ENCODE results near the gene CEP57. TPM values are rescaled to one million over a fixed set of nuclear protein-coding genes. Genes with fewer than 3 reads are reported as not detected.
A peak's percentile ranks its signal among the peaks of the same experiment; 100 is the strongest.

The CEP57 gene
- polyA plus RNA-seq (2013, experiment 1 of 2), result 56.9 TPM
- polyA plus RNA-seq (2013, experiment 2 of 2), result 70.4 TPM

DNA sequence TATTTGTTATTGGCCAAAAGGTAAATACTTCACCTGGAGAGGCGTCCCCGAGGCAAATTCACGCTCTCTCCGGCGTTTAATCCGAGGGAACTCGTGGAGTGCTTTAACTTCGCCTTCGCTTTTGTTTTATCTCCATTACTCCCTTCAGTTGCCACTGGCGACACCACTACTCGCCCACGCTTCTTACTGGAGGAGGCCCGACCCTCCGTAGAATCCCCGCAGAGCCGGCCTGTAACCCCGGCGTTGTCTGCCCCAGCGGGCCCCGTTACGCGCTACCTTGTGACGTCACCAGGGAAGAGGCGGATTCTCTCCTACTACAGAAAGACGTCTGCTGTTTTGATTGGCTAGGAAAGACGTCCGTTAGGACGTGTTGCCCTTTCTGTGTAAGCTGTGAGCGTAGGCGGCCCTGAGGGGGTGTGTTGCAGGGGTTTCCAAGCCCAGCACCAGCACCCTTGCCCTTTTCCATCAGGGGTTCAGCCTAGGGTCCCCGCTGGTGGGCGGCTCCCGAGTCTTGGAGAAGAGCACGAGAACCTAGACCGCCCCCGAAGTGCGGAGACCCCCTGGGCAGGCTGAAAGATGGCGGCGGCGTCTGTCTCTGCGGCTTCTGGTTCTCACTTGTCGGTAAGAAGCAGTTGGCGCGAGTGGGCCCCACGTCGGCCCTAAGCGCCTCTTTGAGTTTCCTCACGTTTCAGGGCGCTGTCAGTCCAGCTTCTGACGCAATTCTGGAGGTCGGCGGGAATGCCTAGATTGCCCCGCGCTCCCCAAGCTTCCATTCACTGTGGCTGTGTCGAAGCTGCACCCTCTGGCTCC, at the start of gene CEP57:
Gene CEP57, plus strand, starts transcription at position 376 of the 810 bp plus-strand sequence. Its CDS starts 201 bp downstream, at position 577.
- WGBS, 2 experiments (ENCODE audit: insufficient coverage in 2 of 2), result 0% methylated on average over 45 to 50 of the region's 55 CpGs
- Histone ChIP-seq H3K4me1 (ENCODE audit: control insufficient read depth, insufficient read depth, low read length, poor library complexity, severe bottlenecking) (no peaks in the 10 kb centered on the region), H3K4me3 (ENCODE audit: extremely low read depth, insufficient read depth, low read length, poor library complexity, severe bottlenecking) (peak within 1 kb of the TSS; percentile 98), H3K9me3 (ENCODE audit: control insufficient read depth, low read length) (no peaks in the 10 kb centered on the region), H3K27ac (ENCODE audit: low read depth, low read length, severe bottlenecking) (peak within 1 kb of the TSS; percentile 99), H3K36me3 (ENCODE audit: control insufficient read depth, insufficient read depth, low read length) (peaks cover 21% of the 10 kb centered on the region)

GRCh38 chr11:95750101-95750500, 40.2 kb upstream of the CEP57 start:
- no CpG with 5 or more reads among the region's 1 CpG for WGBS, 2 experiments (ENCODE audit: insufficient coverage in 2 of 2)
- no peaks in the 10 kb centered on the region for H3K36me3 ChIP-seq (ENCODE audit: control insufficient read depth, insufficient read depth, low read length)

DNA sequence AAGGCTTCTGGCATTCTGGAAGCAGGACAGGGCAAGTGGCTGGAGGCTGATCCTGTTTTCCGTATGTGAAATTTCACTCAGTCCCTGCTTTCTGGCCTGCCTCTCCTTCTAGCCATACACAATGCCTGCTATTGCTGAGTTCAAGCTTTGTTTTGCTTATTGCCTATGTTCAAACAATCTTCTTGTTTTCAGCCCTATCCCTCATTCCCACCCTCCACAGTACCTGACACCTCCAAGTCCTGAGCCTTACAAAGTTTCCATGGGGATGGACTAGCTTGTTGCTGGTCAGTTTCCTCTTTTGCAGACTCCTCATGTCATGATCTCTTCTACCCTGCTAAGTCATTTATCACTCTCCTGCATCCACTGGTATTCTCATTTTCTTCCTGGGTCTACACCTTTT, 38.8 kb upstream of the CEP57 start:
- 100% methylated on average over 1 of the region's 1 CpG for WGBS, 2 experiments (ENCODE audit: insufficient coverage in 2 of 2)
- H3K9me3 ChIP-seq (ENCODE audit: control insufficient read depth, low read length), result no peaks in the 10 kb centered on the region
- no peaks in the 10 kb centered on the region for H3K36me3 ChIP-seq (ENCODE audit: control insufficient read depth, insufficient read depth, low read length)

More at GRCh38 chr11:95750101-95750500, 40.2 kb upstream of the CEP57 start:
- no peak overlapping the region for H3K4me3 ChIP-seq (ENCODE audit: extremely low read depth, insufficient read depth, low read length, poor library complexity, severe bottlenecking)
- no peaks in the 10 kb centered on the region for H3K4me1 ChIP-seq (ENCODE audit: control insufficient read depth, insufficient read depth, low read length, poor library complexity, severe bottlenecking)
- no peak overlapping the region for H3K27ac ChIP-seq (ENCODE audit: low read depth, low read length, severe bottlenecking)
- H3K9me3 ChIP-seq (ENCODE audit: control insufficient read depth, low read length), result no peaks in the 10 kb centered on the region

DNA sequence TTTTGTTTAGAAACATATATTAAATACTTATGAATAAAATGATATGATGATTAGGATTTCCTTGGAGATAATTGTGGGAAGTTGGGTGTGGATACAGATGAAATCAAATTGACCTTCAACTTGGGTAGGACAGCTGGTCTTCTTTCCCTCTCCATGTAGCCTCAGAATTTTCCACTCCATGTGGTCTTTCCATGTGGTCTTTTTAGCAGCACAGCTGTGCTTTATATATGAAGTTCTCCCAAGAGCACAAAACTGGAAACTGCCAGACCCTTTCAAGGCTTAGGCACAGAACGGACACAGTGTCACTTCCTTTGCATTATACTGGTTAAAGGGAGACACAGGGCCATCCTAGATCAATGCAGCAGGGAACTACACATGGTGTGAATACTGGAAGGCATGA, 29.4 kb upstream of the CEP57 start:
- Histone ChIP-seq H3K9me3 (ENCODE audit: control insufficient read depth, low read length) (no peaks in the 10 kb centered on the region), H3K27ac (ENCODE audit: low read depth, low read length, severe bottlenecking) (no peak overlapping the region), H3K4me3 (ENCODE audit: extremely low read depth, insufficient read depth, low read length, poor library complexity, severe bottlenecking) (no peak overlapping the region), H3K4me1 (ENCODE audit: control insufficient read depth, insufficient read depth, low read length, poor library complexity, severe bottlenecking) (no peaks in the 10 kb centered on the region), H3K36me3 (ENCODE audit: control insufficient read depth, insufficient read depth, low read length) (no peaks in the 10 kb centered on the region)
- WGBS, 2 experiments (ENCODE audit: insufficient coverage in 2 of 2), result 100% methylated on average over 1 of the region's 1 CpG

More for the DNA sequence above, 38.8 kb upstream of the CEP57 start:
- Histone ChIP-seq H3K27ac (ENCODE audit: low read depth, low read length, severe bottlenecking) (no peak overlapping the region), H3K4me3 (ENCODE audit: extremely low read depth, insufficient read depth, low read length, poor library complexity, severe bottlenecking) (no peak overlapping the region), H3K4me1 (ENCODE audit: control insufficient read depth, insufficient read depth, low read length, poor library complexity, severe bottlenecking) (no peaks in the 10 kb centered on the region)

DNA sequence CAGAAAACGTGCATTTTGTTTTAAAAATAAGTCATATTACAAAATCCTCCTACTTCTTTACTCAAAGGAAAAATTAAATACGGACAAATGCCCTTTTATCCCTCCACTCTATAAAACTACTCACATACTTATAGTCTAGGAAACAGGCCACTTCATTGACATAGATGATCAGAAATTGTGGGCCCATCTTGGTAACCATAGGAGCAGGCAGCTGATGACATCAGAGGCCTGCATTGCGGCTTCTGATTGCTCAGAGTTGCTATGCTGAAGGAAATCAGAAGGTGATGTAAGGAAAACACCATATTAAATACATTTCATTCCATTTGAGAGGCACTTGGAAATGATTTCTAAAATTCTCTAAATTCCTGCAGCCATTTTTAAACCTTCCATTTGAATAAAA, 27.8 kb upstream of the CEP57 start:
- Histone ChIP-seq H3K27ac (ENCODE audit: low read depth, low read length, severe bottlenecking) (no peak overlapping the region), H3K36me3 (ENCODE audit: control insufficient read depth, insufficient read depth, low read length) (no peaks in the 10 kb centered on the region), H3K9me3 (ENCODE audit: control insufficient read depth, low read length) (no peaks in the 10 kb centered on the region), H3K4me3 (ENCODE audit: extremely low read depth, insufficient read depth, low read length, poor library complexity, severe bottlenecking) (no peak overlapping the region), H3K4me1 (ENCODE audit: control insufficient read depth, insufficient read depth, low read length, poor library complexity, severe bottlenecking) (no peaks in the 10 kb centered on the region)
- no CpG with 5 or more reads among the region's 3 CpGs for WGBS, 2 experiments (ENCODE audit: insufficient coverage in 2 of 2)

DNA sequence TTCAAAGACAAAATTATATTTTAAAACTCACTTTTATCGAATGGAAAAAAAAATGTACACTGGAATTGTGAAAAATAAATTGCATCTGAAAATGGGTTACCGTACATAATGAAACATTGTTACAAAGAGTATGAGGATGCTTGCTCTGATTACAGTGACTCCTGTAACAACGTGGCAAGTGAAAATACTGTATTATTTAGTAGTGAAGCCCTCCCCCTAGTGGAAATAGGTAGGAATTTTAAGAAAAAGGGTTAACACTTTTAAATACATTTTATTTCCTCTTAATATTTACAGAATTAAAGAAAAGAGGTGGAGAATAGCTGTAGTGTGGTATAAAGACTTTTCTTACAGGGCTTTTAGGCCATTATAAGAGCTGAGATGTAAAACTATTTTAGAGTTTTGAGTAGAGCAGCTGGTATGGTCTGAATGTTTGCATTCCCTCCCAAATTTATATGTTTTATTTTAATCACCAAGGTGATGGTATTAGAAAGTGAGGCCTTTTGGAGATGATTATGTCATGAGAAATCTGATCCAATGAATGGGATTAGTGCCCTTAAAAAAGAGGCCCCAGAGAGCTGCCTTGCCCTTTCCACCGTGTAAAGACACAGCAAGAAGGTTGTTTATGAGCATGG, 25.9 kb upstream of the CEP57 start:
- no CpG with 5 or more reads among the region's 4 CpGs for WGBS, 2 experiments (ENCODE audit: insufficient coverage in 2 of 2)
- Histone ChIP-seq H3K9me3 (ENCODE audit: control insufficient read depth, low read length) (no peaks in the 10 kb centered on the region), H3K4me3 (ENCODE audit: extremely low read depth, insufficient read depth, low read length, poor library complexity, severe bottlenecking) (no peak overlapping the region), H3K4me1 (ENCODE audit: control insufficient read depth, insufficient read depth, low read length, poor library complexity, severe bottlenecking) (no peaks in the 10 kb centered on the region), H3K36me3 (ENCODE audit: control insufficient read depth, insufficient read depth, low read length) (peaks cover 3% of the 10 kb centered on the region), H3K27ac (ENCODE audit: low read depth, low read length, severe bottlenecking) (no peak overlapping the region)

DNA sequence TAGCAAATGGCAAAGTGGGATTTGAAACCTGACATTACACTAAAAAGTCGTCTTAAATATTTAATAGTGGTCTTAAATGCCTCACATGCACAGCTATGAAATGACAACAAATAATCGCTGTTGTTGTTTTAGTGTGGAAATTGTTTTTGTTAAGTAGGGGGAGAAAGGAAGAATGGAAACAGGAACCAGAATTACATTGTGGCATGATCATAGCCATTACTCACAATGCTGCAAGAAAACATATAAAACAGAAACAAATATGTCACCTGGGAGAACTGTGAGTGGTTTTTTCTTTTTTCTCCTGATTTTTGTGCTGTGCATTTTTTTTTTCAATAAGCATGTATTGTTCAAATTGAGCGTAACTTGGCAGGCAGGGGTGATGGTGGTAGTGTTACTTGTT, 23.6 kb upstream of the CEP57 start:
- Histone ChIP-seq H3K27ac (ENCODE audit: low read depth, low read length, severe bottlenecking) (no peak overlapping the region), H3K36me3 (ENCODE audit: control insufficient read depth, insufficient read depth, low read length) (peaks cover 3% of the 10 kb centered on the region), H3K9me3 (ENCODE audit: control insufficient read depth, low read length) (no peaks in the 10 kb centered on the region), H3K4me1 (ENCODE audit: control insufficient read depth, insufficient read depth, low read length, poor library complexity, severe bottlenecking) (no peaks in the 10 kb centered on the region), H3K4me3 (ENCODE audit: extremely low read depth, insufficient read depth, low read length, poor library complexity, severe bottlenecking) (no peak overlapping the region)
- WGBS, 2 experiments (ENCODE audit: insufficient coverage in 2 of 2), result no CpG with 5 or more reads among the region's 3 CpGs

- H3K4me1 ChIP-seq (ENCODE audit: control insufficient read depth, insufficient read depth, low read length, poor library complexity, severe bottlenecking), result no peaks in the 10 kb centered on the region
- H3K27ac ChIP-seq (ENCODE audit: low read depth, low read length, severe bottlenecking), result no peak overlapping the region
- H3K4me3 ChIP-seq (ENCODE audit: extremely low read depth, insufficient read depth, low read length, poor library complexity, severe bottlenecking), result no peak overlapping the region
- no CpG with 5 or more reads among the region's 1 CpG for WGBS, 2 experiments (ENCODE audit: insufficient coverage in 2 of 2)
- peaks cover 3% of the 10 kb centered on the region for H3K36me3 ChIP-seq (ENCODE audit: control insufficient read depth, insufficient read depth, low read length)
- H3K9me3 ChIP-seq (ENCODE audit: control insufficient read depth, low read length), result no peaks in the 10 kb centered on the region
These were observed 22.8 kb upstream of the CEP57 start for GRCh38 chr11:95767498-95767897.

DNA sequence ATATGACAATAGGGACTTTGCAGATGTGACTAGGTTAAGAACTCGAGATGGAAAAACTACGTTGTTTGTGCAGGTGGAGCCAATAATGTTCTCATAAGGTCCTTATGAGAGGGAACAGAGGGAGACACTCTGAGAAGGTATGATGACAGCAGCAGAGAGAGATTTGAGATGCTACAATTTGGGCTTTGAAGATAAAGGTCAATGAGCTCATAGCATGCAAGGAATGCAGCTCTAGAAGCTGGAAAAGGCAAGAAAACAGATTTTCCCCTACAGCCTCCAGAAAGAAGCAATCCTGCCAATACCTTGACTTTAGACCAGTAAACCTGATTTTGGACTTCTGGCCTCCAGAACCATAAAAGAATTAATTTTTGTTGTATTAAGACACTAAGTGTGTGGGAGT, 21.8 kb upstream of the CEP57 start:
- Histone ChIP-seq H3K36me3 (ENCODE audit: control insufficient read depth, insufficient read depth, low read length) (peaks cover 6% of the 10 kb centered on the region), H3K9me3 (ENCODE audit: control insufficient read depth, low read length) (no peaks in the 10 kb centered on the region), H3K4me1 (ENCODE audit: control insufficient read depth, insufficient read depth, low read length, poor library complexity, severe bottlenecking) (no peaks in the 10 kb centered on the region), H3K27ac (ENCODE audit: low read depth, low read length, severe bottlenecking) (no peak overlapping the region), H3K4me3 (ENCODE audit: extremely low read depth, insufficient read depth, low read length, poor library complexity, severe bottlenecking) (no peak overlapping the region)
- WGBS, 2 experiments (ENCODE audit: insufficient coverage in 2 of 2), result 81 to 100% methylated on average over 2 of the region's 2 CpGs

GRCh38 chr11:95776859-95777258, 13.4 kb upstream of the CEP57 start:
- no peaks in the 10 kb centered on the region for H3K9me3 ChIP-seq (ENCODE audit: control insufficient read depth, low read length)
- H3K36me3 ChIP-seq (ENCODE audit: control insufficient read depth, insufficient read depth, low read length), result peaks cover 46% of the 10 kb centered on the region
- no peaks in the 10 kb centered on the region for H3K4me1 ChIP-seq (ENCODE audit: control insufficient read depth, insufficient read depth, low read length, poor library complexity, severe bottlenecking)
- no peak overlapping the region for H3K4me3 ChIP-seq (ENCODE audit: extremely low read depth, insufficient read depth, low read length, poor library complexity, severe bottlenecking)
- H3K27ac ChIP-seq (ENCODE audit: low read depth, low read length, severe bottlenecking), result no peak overlapping the region

GRCh38 chr11:95778699-95779098, 11.6 kb upstream of the CEP57 start:
- H3K36me3 ChIP-seq (ENCODE audit: control insufficient read depth, insufficient read depth, low read length), result peaks cover 55% of the 10 kb centered on the region

More at GRCh38 chr11:95778699-95779098, 11.6 kb upstream of the CEP57 start:
- WGBS, 2 experiments (ENCODE audit: insufficient coverage in 2 of 2), result 86 to 95% methylated on average over 1 to 2 of the region's 3 CpGs
- no peaks in the 10 kb centered on the region for H3K9me3 ChIP-seq (ENCODE audit: control insufficient read depth, low read length)
- no peak overlapping the region for H3K4me3 ChIP-seq (ENCODE audit: extremely low read depth, insufficient read depth, low read length, poor library complexity, severe bottlenecking)
- no peaks in the 10 kb centered on the region for H3K4me1 ChIP-seq (ENCODE audit: control insufficient read depth, insufficient read depth, low read length, poor library complexity, severe bottlenecking)
- no peak overlapping the region for H3K27ac ChIP-seq (ENCODE audit: low read depth, low read length, severe bottlenecking)

Measured in mesodermal cell (in vitro differentiated cells).